Memory B cell (primary cell): ENCODE data around the gene NCK2.
A peak's percentile ranks its signal among the peaks of the same experiment; 100 is the strongest.

Experiments
- ATAC-seq: fragments of 150-1000 bp; cut with Tn5 transposase; 2 replicates; pipeline ENCODE4 v1.10.0; 2021; ENCODE audit warnings: low read depth, mild to moderate bottlenecking, moderate library complexity
- DNase-seq, 2 donors: peaks; one replicate each; pipeline ENCODE4 v3.0.0; 2022; ENCODE audit warnings: low spot score in 2 of 2
- H3K27ac Mint-ChIP-seq: one replicate; pipeline ENCODE4 v1.8.0; 2022; ENCODE audit warnings: mild to moderate bottlenecking, moderate library complexity, mixed read lengths
- H3K27me3 Mint-ChIP-seq: one replicate; pipeline ENCODE4 v1.8.0; 2022; ENCODE audit warnings: mixed read lengths
- H3K36me3 Mint-ChIP-seq: one replicate; pipeline ENCODE4 v1.8.0; 2022; ENCODE audit warnings: mild to moderate bottlenecking, mixed read lengths
- H3K4me1 Mint-ChIP-seq: one replicate; pipeline ENCODE4 v1.8.0; 2022; ENCODE audit warnings: mixed read lengths
- H3K4me3 Mint-ChIP-seq: one replicate; pipeline ENCODE4 v1.8.0; 2022; ENCODE audit warnings: mild to moderate bottlenecking, moderate library complexity, mixed read lengths
- H3K9me3 Mint-ChIP-seq: one replicate; pipeline ENCODE4 v1.8.0; 2022; ENCODE audit warnings: mixed read lengths

Gene NCK2

DNA sequence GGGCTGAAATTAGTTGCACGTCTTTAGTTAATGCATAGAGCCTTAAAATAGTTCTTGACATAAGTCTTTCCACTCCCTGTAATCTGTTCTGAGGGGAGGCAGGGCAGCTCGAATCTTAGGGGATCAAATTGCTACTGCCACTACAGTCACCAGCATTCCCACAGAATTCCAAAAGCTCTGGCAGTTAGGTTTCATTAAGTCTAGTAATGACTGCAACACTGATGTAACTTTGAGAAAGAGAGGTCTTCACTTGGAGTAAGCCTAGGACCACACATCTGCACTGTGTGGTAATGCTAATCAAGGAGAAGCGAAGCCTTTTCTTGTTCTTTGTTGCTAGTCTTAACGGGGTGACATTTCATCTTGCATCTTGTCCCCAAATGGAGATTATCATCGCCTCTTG is 19.3 kb upstream of the NCK2 start:
- peaks cover 8% of the 10 kb centered on the region for H3K4me1 Mint-ChIP-seq
- no peak overlapping the region for H3K4me3 Mint-ChIP-seq
- no peak for DNase-seq

DNA sequence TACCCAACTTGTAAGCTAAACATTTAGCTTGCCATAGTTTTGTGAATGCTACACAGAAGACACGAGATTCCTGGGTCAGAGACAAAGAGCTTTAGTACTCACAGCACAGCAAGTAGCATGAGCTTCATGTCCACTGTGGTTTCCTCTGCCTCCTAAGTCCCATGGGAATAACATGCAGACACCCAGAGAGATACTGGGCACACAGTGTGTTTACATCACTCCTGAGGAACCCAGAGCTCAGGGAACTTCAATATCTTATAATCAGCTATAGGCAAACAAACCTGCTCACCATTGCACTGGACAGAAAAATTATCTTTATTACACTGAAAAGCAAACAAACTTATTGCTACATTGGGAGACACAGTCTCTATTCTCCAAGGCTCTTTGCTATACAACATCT is 14.5 kb upstream of the NCK2 start:
- H3K27me3 Mint-ChIP-seq, result peaks cover 8% of the 10 kb centered on the region
- H3K4me1 Mint-ChIP-seq, result peaks cover 18% of the 10 kb centered on the region
- DNase-seq (no peak), ATAC-seq (no peak)
- peaks cover 3% of the 10 kb centered on the region for H3K36me3 Mint-ChIP-seq
- peaks cover 7% of the 10 kb centered on the region for H3K9me3 Mint-ChIP-seq
- H3K27ac Mint-ChIP-seq, result no peak overlapping the region
- H3K4me3 Mint-ChIP-seq, result no peak overlapping the region

More for the DNA sequence above, 19.3 kb upstream of the NCK2 start:
- Mint-ChIP-seq H3K9me3 (peaks cover 7% of the 10 kb centered on the region), H3K27ac (no peak overlapping the region), H3K36me3 (peaks cover 3% of the 10 kb centered on the region), H3K27me3 (peaks cover 4% of the 10 kb centered on the region)
- ATAC-seq, result no peak

DNA sequence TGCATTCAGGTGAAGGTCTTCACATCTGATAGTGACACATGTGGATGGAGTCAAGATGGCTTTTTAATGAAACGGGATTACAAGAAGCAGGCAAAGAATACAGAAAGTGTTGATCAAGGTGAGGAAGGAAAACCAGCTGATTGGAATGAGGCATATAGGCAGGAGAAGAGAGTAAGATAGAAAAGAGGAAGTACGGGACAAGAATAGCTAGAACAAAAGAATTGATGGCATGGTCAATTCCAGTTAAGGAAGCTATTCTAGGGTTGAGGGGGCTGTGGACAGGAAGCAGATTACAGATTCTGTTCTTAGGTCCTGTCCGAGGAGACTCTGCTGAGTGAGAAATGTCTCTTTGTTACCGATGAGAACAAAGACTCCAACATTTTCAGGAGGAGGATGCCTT is 13.2 kb upstream of the NCK2 start:
- ATAC-seq (no peak), DNase-seq (no peak)
- H3K27ac Mint-ChIP-seq, result peak overlapping the region; percentile 15
- no peak overlapping the region for H3K4me3 Mint-ChIP-seq
- peaks cover 6% of the 10 kb centered on the region for H3K9me3 Mint-ChIP-seq
- peaks cover 8% of the 10 kb centered on the region for H3K27me3 Mint-ChIP-seq
- peaks cover 13% of the 10 kb centered on the region for H3K4me1 Mint-ChIP-seq
- peaks cover 3% of the 10 kb centered on the region for H3K36me3 Mint-ChIP-seq

DNA sequence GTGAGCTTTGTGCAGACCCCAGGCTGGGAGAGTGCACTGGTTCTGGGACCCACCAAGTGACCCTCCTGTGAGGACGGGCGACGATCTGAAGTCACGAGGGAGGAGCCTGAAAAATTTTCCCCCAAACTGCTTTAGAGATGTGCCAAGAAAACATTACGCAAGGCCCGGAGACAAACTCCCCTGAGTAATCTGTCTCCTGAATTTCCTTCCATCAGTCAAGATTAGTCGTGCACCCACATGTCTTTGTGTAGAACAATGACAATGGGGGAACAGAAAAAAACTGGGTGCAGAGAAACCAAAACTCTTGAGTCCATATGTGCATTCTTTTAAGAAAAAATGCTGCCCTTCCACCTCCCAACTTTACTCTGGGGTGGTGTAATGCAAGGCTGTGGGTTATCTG is 12.6 kb upstream of the NCK2 start:
- H3K36me3 Mint-ChIP-seq, result no peaks in the 10 kb centered on the region
- no peak overlapping the region for H3K27ac Mint-ChIP-seq
- DNase-seq (no peak), ATAC-seq (no peak)
- peaks cover 6% of the 10 kb centered on the region for H3K27me3 Mint-ChIP-seq
- no peak overlapping the region for H3K4me3 Mint-ChIP-seq
- peaks cover under 1% of the 10 kb centered on the region for H3K9me3 Mint-ChIP-seq
- peaks cover 13% of the 10 kb centered on the region for H3K4me1 Mint-ChIP-seq

DNA sequence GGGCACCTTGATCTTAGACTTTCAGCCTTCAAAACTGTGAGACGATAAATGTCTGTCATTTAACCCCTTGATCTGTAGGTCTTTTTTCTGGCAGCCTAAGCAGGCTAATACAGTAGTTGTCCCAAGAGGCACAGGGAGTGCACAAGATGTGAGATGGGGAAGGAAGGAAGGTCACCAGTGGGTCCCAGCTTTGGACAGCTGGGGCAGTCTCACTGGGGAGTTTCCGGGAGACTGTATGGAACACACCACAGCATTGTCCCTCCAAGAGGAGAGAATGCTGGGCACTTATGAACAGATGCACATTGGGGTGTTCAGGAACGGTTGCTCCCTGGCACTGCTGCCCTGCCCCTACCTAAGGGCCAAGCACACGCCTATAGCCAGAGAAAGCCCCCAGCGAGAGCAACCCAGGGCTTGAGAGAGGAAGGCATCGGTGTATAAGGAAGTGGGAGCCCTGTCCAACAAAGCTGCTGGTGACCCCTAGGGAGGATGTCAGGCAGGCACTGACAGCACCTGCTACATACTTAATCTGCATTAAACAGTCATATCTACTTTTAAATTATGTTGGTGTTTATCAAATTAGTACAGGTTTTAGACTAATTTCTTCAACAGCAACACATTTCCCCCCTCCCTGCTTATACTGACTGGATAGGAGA is 11.6 kb upstream of the NCK2 start:
- no peaks in the 10 kb centered on the region for H3K9me3 Mint-ChIP-seq
- H3K36me3 Mint-ChIP-seq, result no peaks in the 10 kb centered on the region
- ATAC-seq (peak; percentile 32), DNase-seq (no peak)
- peaks cover 13% of the 10 kb centered on the region for H3K4me1 Mint-ChIP-seq
- peaks cover 6% of the 10 kb centered on the region for H3K27me3 Mint-ChIP-seq
- no peak overlapping the region for H3K27ac Mint-ChIP-seq
- H3K4me3 Mint-ChIP-seq, result no peak overlapping the region

DNA sequence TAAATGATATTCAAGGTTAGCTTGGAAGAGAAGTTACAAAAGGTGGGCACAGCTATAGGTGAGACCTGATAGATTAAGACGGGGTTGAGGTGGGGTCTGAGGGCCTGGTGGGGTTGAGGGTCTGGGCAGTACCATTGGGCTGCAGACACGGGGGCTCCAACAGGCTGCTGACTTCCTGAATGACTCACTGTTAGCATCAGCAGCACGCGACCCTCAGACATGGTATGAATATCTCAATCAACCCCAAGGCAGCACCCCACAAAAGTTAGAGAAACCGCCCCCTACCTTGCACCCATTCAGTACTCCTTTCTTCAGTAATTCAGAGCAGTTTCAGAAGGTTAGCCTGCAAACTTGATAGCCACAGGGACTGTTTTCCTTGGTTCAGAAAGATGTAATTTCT is 10.8 kb upstream of the NCK2 start:
- H3K9me3 Mint-ChIP-seq, result no peaks in the 10 kb centered on the region

DNA sequence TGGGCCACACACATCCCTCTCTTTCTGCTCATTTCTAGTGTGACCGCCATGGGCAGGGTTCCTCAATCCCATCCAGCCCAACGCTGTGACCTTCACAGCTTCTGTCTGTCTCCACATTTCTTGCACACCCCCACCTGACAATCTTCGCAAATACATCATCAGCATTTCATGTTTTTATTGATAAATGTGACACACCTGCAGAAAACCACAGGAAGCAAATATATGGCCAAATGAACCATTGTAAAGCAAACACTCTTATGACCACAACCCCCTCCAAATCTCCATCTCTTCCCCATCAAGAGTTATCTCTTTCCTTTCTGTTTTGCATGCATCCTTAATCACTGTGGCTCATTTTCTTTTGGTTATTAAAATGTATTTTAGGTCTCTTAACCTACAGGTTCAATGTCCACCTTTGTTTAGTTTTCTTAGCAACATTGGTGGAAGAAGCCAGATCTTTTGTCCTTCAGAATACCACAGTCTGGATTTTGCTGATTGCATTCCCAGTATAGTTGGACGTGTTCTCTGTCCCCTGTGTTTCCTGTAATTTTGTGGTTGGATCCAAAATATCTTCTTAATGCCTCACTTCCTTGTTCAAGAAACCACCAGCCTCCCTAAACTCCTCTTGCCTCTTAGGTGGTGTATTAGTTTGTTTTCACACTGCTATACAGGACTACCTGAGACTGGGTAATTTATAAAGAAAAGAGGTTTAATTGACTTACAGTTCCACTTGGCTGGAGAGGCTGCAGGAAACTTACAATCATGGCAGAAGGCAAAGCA is 9.8 kb upstream of the NCK2 start:
- Mint-ChIP-seq H3K27me3 (peaks cover 6% of the 10 kb centered on the region), H3K36me3 (no peaks in the 10 kb centered on the region), H3K27ac (no peak overlapping the region), H3K4me1 (peaks cover 21% of the 10 kb centered on the region), H3K4me3 (no peak overlapping the region), H3K9me3 (no peaks in the 10 kb centered on the region)
- no peak for ATAC-seq
- no peak for DNase-seq

More for the DNA sequence above, 10.8 kb upstream of the NCK2 start:
- peaks cover 14% of the 10 kb centered on the region for H3K4me1 Mint-ChIP-seq
- H3K36me3 Mint-ChIP-seq, result no peaks in the 10 kb centered on the region
- ATAC-seq (no peak), DNase-seq (no peak)
- H3K27ac Mint-ChIP-seq, result no peak overlapping the region
- peaks cover 6% of the 10 kb centered on the region for H3K27me3 Mint-ChIP-seq
- H3K4me3 Mint-ChIP-seq, result no peak overlapping the region

DNA sequence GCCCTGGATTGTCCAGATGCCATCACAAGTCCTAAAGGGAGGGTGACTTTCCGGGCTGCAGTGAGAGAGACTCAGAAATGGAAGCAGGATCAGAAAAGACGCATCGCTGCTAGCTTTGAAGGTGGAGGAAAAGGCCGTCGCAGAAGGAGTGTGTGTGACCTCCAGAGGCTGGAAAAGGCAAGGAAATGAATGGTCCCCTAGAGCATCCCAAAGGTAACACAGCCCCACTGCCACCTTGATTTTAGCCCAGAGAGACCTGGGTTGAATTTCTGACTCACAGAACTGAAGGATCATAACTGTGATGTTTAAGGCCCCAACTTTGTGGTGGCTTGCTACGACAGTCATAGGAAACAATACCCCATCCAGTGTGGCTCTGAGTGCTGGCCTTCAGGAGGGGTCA is 8.6 kb upstream of the NCK2 start:
- H3K4me3 Mint-ChIP-seq, result no peak overlapping the region
- H3K9me3 Mint-ChIP-seq, result no peaks in the 10 kb centered on the region
- no peaks in the 10 kb centered on the region for H3K36me3 Mint-ChIP-seq
- H3K27ac Mint-ChIP-seq, result no peak overlapping the region
- DNase-seq (no peak), ATAC-seq (no peak)
- H3K4me1 Mint-ChIP-seq, result peaks cover 25% of the 10 kb centered on the region
- H3K27me3 Mint-ChIP-seq, result peaks cover 6% of the 10 kb centered on the region

DNA sequence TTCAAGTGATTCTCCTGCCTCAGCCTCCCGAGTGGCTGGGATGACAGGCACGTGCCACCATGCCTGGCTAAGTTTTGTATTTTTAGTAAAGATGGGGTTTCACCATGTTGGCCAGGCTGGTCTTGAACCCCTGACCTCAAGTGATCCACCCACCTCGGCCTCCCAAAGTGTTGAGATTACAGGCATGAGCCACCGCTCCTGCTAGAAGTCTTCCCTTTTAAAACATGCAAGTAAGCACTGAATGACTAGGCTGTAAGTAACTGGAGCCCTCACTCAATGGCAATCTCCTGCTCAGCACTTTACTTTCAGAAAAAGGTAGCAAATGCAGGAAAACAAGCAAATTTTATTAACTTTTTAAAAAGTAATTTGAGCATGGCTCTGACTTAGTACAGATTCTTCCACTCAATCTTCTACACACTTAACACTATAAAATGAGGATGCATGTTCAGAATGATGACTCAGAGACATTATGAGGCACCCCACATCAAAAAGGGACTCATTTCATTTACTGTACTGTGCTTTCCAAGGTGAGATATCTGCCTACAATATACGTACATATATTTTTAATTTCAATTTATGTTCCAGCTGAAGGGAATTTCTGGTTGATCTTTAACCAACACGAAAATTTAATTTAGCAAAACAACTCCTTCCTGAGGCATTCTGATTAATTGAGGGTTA is 6.6 kb upstream of the NCK2 start:
- Mint-ChIP-seq H3K27ac (peak overlapping the region; percentile 2), H3K4me3 (no peak overlapping the region), H3K9me3 (no peaks in the 10 kb centered on the region), H3K27me3 (peaks cover 6% of the 10 kb centered on the region), H3K4me1 (peaks cover 18% of the 10 kb centered on the region), H3K36me3 (no peaks in the 10 kb centered on the region)
- DNase-seq (no peak), ATAC-seq (no peak)

DNA sequence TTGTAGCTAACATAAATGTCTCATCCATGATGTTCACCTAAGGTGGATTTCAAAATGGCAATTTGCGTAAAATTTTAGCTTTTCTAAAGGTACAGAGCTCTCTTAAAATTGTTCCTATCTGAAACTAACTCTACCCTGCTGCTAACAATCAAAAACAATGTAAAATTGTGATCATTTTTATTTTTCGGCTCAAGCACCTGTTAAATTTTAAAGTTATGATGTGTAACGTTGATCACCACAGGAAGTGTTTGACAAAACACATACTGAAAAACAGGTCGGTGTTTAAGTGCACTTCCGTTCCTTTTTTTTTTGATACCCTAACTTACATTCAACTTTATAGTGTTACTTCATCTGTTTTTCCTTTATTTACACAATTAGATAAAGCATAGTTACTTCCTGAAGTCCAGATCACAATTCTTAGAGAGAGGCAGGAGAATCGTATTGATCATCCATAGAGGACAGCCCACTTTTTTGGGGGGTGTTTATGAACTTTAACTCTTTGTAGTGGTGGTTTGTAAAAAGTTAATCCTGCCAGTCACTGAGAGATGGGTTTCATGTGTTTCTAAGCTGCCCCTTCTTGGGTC is 6.0 kb upstream of the NCK2 start:
- H3K27me3 Mint-ChIP-seq, result peaks cover 6% of the 10 kb centered on the region
- H3K27ac Mint-ChIP-seq, result peak overlapping the region; percentile 2
- no peak overlapping the region for H3K4me3 Mint-ChIP-seq
- no peak for DNase-seq
- H3K9me3 Mint-ChIP-seq, result no peaks in the 10 kb centered on the region
- H3K4me1 Mint-ChIP-seq, result peaks cover 20% of the 10 kb centered on the region
- no peaks in the 10 kb centered on the region for H3K36me3 Mint-ChIP-seq
- no peak for ATAC-seq

DNA sequence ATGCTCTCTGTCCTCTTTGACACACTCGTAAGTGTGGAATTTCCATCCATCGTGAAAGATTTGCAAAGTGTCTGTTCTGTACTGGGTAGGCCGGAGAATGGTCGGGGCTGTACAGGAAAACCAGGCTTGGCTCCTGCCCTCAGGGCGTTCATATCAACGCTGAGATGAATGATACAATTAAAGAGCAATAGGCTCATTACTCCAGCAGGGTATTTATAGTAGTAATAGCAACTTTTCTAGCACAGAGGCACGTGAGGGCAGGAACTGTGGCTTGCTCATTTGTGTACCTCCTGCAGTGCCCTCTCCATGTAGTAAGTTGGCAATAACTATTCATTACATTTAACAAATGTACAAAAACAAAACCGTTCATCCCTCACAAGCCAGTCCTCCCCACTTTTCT is 5.3 kb upstream of the NCK2 start:
- H3K4me3 Mint-ChIP-seq, result no peak overlapping the region
- H3K4me1 Mint-ChIP-seq, result peaks cover 24% of the 10 kb centered on the region
- peaks cover 5% of the 10 kb centered on the region for H3K27me3 Mint-ChIP-seq
- no peaks in the 10 kb centered on the region for H3K9me3 Mint-ChIP-seq
- DNase-seq, result no peak
- no peak for ATAC-seq
- H3K36me3 Mint-ChIP-seq, result no peaks in the 10 kb centered on the region
- no peak overlapping the region for H3K27ac Mint-ChIP-seq

DNA sequence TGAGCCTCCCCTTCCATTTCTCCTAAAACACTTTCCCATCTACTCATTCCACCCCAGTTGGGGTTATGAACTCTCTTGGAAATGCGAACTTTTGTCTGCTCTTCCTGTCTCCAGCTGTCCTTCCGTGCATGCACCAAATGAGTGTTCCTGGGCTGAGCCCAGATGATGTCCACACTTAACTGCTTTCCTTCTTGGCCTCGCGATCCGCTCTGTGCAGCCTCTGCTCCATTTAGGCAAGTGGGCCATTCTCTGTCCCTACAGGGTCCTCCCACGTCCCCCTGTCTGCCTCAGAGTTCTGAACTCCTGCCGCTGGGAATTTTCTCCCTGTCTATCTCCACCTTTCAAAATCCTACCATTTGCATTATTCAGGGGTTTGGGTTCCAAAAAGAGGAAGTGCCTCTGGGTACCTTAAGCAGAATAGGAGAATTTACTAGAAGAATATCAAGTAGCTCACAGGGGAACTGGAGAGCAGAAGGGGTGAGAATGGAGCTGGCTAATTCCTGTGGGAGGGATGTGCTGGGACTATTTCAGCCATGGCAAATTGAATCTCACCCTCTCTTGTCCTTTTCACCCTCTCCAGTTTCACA is 4.7 kb upstream of the NCK2 start:
- no peak overlapping the region for H3K27ac Mint-ChIP-seq
- H3K4me3 Mint-ChIP-seq, result peak overlapping the region; percentile 0
- no peaks in the 10 kb centered on the region for H3K27me3 Mint-ChIP-seq
- no peaks in the 10 kb centered on the region for H3K36me3 Mint-ChIP-seq
- DNase-seq, result no peak
- H3K9me3 Mint-ChIP-seq, result no peaks in the 10 kb centered on the region
- no peak for ATAC-seq
- peaks cover 19% of the 10 kb centered on the region for H3K4me1 Mint-ChIP-seq

DNA sequence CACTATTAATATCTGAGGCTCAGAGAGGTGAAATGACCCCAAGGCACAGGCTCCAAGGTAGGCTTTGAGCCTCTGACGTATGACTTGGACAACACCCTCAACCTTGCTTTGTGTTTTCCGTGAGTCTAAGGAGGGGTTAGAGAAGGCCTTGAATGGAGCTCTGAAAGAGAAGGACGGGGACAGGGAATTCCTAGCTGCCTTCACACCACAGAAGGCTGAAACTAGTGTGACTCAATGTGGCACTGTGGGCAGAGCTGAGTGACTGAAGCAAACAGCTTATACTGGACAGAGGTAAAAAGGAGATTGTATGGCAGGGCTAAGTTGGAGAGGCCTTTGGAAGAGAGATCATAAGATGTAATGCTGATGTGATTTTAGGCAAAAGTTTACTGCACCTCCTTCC is 3.5 kb upstream of the NCK2 start:
- DNase-seq (no peak), ATAC-seq (no peak)
- Mint-ChIP-seq H3K27me3 (no peaks in the 10 kb centered on the region), H3K4me3 (no peak overlapping the region), H3K9me3 (no peaks in the 10 kb centered on the region), H3K36me3 (no peaks in the 10 kb centered on the region), H3K27ac (no peak overlapping the region), H3K4me1 (peaks cover 24% of the 10 kb centered on the region)

DNA sequence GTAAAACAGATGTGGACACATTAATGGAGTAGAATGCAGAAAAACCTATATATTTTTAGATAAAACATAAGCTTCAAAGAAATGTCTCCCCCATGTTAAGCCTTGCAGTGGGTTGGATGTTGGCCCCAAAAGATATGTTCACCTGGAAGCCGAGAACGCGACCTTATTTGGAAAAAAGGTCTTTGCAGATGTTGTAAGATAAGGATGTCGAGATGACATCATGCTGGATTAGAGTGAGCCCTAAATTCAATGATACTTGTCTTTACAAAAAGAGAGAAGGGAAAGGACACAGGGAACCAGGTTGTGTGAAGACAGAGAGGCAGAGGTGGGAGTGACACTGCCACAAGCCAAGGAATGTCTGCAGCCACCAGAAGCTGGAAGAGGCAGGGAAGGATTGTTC is 3.1 kb upstream of the NCK2 start:
- H3K36me3 Mint-ChIP-seq, result no peaks in the 10 kb centered on the region
- ATAC-seq (no peak), DNase-seq (no peak)
- H3K4me3 Mint-ChIP-seq, result no peak overlapping the region
- no peak overlapping the region for H3K27ac Mint-ChIP-seq
- H3K27me3 Mint-ChIP-seq, result no peaks in the 10 kb centered on the region
- no peaks in the 10 kb centered on the region for H3K9me3 Mint-ChIP-seq
- peaks cover 28% of the 10 kb centered on the region for H3K4me1 Mint-ChIP-seq
